SK-N-MC (cell line): ENCODE data around the gene FEV.

Experiments
- EZH2 ChIP-seq: fragments of 200-600 bp; sonication (generic); IDR thresholded peaks from one replicate; pipeline ENCODE4 v1.6.1; 2017; ENCODE audit warnings: antibody characterized with exemption
- FOXP2 ChIP-seq: optimal IDR thresholded peaks from 2 replicates; pipeline ENCODE3; 2011; ENCODE audit warnings: mild to moderate bottlenecking, moderate library complexity; ENCODE audit not compliant: insufficient read depth; ENCODE audit errors: extremely low read length, control extremely low read depth
- POLR2AphosphoS5 ChIP-seq: IDR thresholded peaks from 2 replicates; pipeline ENCODE4 v1.6.1; 2012; ENCODE audit warnings: mild to moderate bottlenecking, low read depth, low read length, borderline replicate concordance

DNA sequence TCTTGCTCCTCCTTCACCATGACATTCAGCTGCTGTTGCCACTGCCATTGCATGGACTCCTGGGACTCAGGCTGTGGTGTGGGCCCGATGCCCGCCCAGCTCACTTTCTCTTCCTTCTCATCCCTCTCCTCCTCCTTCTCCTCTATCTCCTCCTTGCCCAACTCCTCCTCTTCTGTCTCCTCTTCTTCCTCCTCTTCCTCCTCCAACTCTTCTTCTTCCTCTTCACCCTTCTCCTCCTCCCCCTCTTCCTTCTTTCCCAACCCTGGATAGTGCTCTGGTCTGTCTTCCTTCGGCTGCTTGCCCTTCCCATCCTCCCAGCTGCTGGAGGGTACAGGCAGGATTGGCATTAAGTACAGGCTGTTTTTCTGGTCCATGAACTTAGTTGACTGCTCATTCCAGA, 19.0 kb upstream of the FEV start:
- TF ChIP-seq POLR2AphosphoS5 = no peak
- no peak for TF ChIP-seq EZH2
- TF ChIP-seq FOXP2 = no peak
